ENCODE data around the gene GALNT17.

GALNT17 gene

GRCh38 chr7:71173955-71174354, 42.0 kb downstream of the GALNT17 start:
- Mint-ChIP-seq H3K36me3 (ENCODE audit: low read depth) (no peaks in the 10 kb centered on the region), H3K27me3 (ENCODE audit: low read depth, poor library complexity) (peaks cover 11% of the 10 kb centered on the region), H3K4me1 (no peaks in the 10 kb centered on the region), H3K4me3 (no peak overlapping the region), H3K27ac (no peak overlapping the region), H3K9me3 (peaks cover 8% of the 10 kb centered on the region)
- DNase-seq = no peak
- TF ChIP-seq CTCF (IDR thresholded peaks at IDR 0.05) = no peak

GRCh38 chr7:71182438-71182935, 50.5 kb downstream of the GALNT17 start:
- Mint-ChIP-seq H3K27me3 (ENCODE audit: low read depth, poor library complexity) (peaks cover 9% of the 10 kb centered on the region), H3K4me3 (no peak overlapping the region), H3K27ac (peak overlapping the region; percentile 73), H3K36me3 (ENCODE audit: low read depth) (no peaks in the 10 kb centered on the region), H3K4me1 (peaks cover 40% of the 10 kb centered on the region), H3K9me3 (peaks cover 11% of the 10 kb centered on the region)
- TF ChIP-seq CTCF (IDR thresholded peaks at IDR 0.05) = no peak
- no peak for DNase-seq

GRCh38 chr7:71184136-71184535, 52.2 kb downstream of the GALNT17 start:
- peaks cover 41% of the 10 kb centered on the region for H3K4me1 Mint-ChIP-seq
- peaks cover 12% of the 10 kb centered on the region for H3K36me3 Mint-ChIP-seq (ENCODE audit: low read depth)
- no peak overlapping the region for H3K4me3 Mint-ChIP-seq
- TF ChIP-seq CTCF (IDR thresholded peaks at IDR 0.05) = no peak
- H3K27me3 Mint-ChIP-seq (ENCODE audit: low read depth, poor library complexity) = peaks cover 5% of the 10 kb centered on the region
- peaks cover 25% of the 10 kb centered on the region for H3K9me3 Mint-ChIP-seq
- H3K27ac Mint-ChIP-seq = no peak overlapping the region
- no peak for DNase-seq

GRCh38 chr7:71184609-71185008, 52.7 kb downstream of the GALNT17 start:
- Mint-ChIP-seq H3K27ac (no peak overlapping the region), H3K27me3 (ENCODE audit: low read depth, poor library complexity) (peaks cover 5% of the 10 kb centered on the region), H3K4me1 (peaks cover 41% of the 10 kb centered on the region), H3K4me3 (no peak overlapping the region), H3K36me3 (ENCODE audit: low read depth) (peaks cover 16% of the 10 kb centered on the region), H3K9me3 (peaks cover 26% of the 10 kb centered on the region)
- no peak for TF ChIP-seq CTCF (IDR thresholded peaks at IDR 0.05)
- DNase-seq = no peak

GRCh38 chr7:71186535-71187057, 54.7 kb downstream of the GALNT17 start:
- H3K4me3 Mint-ChIP-seq = no peak overlapping the region
- peaks cover 35% of the 10 kb centered on the region for H3K9me3 Mint-ChIP-seq
- DNase-seq = no peak
- H3K36me3 Mint-ChIP-seq (ENCODE audit: low read depth) = peaks cover 17% of the 10 kb centered on the region
- peaks cover 3% of the 10 kb centered on the region for H3K27me3 Mint-ChIP-seq (ENCODE audit: low read depth, poor library complexity)
- H3K27ac Mint-ChIP-seq = peak overlapping the region; percentile 62
- H3K4me1 Mint-ChIP-seq = peaks cover 41% of the 10 kb centered on the region
- TF ChIP-seq CTCF (IDR thresholded peaks at IDR 0.05) = no peak

- H3K4me3 Mint-ChIP-seq = no peak overlapping the region
- TF ChIP-seq CTCF (IDR thresholded peaks at IDR 0.05) = no peak
- peaks cover 41% of the 10 kb centered on the region for H3K9me3 Mint-ChIP-seq
- peaks cover 17% of the 10 kb centered on the region for H3K36me3 Mint-ChIP-seq (ENCODE audit: low read depth)
- peaks cover 8% of the 10 kb centered on the region for H3K4me1 Mint-ChIP-seq
- no peak for DNase-seq
- H3K27me3 Mint-ChIP-seq (ENCODE audit: low read depth, poor library complexity) = peaks cover 4% of the 10 kb centered on the region
- H3K27ac Mint-ChIP-seq = no peak overlapping the region
Observed at GRCh38 chr7:71191771-71192170, 59.8 kb downstream of the GALNT17 start.
